Mucosa of rectum (tissue), 2 donors: ENCODE data around the gene SMIM35.

Experiments
- H3K27ac ChIP-seq, 2 donors: one replicate each; pipeline ENCODE4 v1.7.0; 2013; ENCODE audit warnings: inconsistent platforms in 2 of 2, low read depth in 2 of 2, low read length in 2 of 2
- H3K27me3 ChIP-seq, 2 donors: one replicate each; pipeline ENCODE4 v1.7.0; 2013; ENCODE audit warnings: low read length in 2 of 2; ENCODE audit not compliant: control insufficient read depth in 2 of 2, insufficient read depth in 2 of 2
- H3K36me3 ChIP-seq, 2 donors: one replicate each; pipeline ENCODE4 v1.7.0; 2013; ENCODE audit warnings: low read length in 2 of 2; ENCODE audit not compliant: control insufficient read depth in 2 of 2, insufficient read depth in 2 of 2
- H3K4me1 ChIP-seq, 2 donors: one replicate each; pipeline ENCODE4 v1.7.0; 2013; ENCODE audit warnings: low read length in 2 of 2, mild to moderate bottlenecking in 1 of 2; ENCODE audit not compliant: control insufficient read depth in 2 of 2, insufficient read depth in 2 of 2
- H3K4me3 ChIP-seq, 2 donors: one replicate each; pipeline ENCODE4 v1.7.0; 2013; ENCODE audit warnings: low read length in 2 of 2
- H3K9ac ChIP-seq, 2 donors: one replicate each; pipeline ENCODE4 v1.7.0; 2013; ENCODE audit warnings: low read length in 2 of 2, low read depth in 1 of 2, mild to moderate bottlenecking in 1 of 2
- H3K9me3 ChIP-seq, 2 donors: one replicate each; pipeline ENCODE4 v1.7.0; 2013; ENCODE audit warnings: low read length in 2 of 2; ENCODE audit not compliant: control insufficient read depth in 2 of 2
- donor health status: healthy.
- donor health status: Normal muscosa, but diverticular disease.

Gene SMIM35

GRCh38 chr11:118005224-118006152 is 81.3 kb downstream of the SMIM35 start:
- H3K27me3 ChIP-seq: no peaks in the 10 kb centered on the region
- H3K4me3 ChIP-seq: no peak overlapping the region
- peak overlapping the region; percentile 13 to 20 for H3K27ac ChIP-seq
- H3K9ac ChIP-seq: no peak overlapping the region
- no peaks in the 10 kb centered on the region for H3K36me3 ChIP-seq
- peaks cover 18 to 37% of the 10 kb centered on the region in 2 donors for H3K4me1 ChIP-seq
- peaks cover 2 to 4% of the 10 kb centered on the region in 2 donors for H3K9me3 ChIP-seq

GRCh38 chr11:118004543-118005223 is 82.1 kb downstream of the SMIM35 start:
- H3K4me3 ChIP-seq: no peak overlapping the region
- peak overlapping the region; percentile 43 to 88 for H3K27ac ChIP-seq
- H3K27me3 ChIP-seq: no peaks in the 10 kb centered on the region
- H3K36me3 ChIP-seq: no peaks in the 10 kb centered on the region
- peaks cover 17 to 41% of the 10 kb centered on the region in 2 donors for H3K4me1 ChIP-seq
- H3K9ac ChIP-seq: no peak overlapping the region
- peaks cover 2 to 4% of the 10 kb centered on the region in 2 donors for H3K9me3 ChIP-seq

DNA sequence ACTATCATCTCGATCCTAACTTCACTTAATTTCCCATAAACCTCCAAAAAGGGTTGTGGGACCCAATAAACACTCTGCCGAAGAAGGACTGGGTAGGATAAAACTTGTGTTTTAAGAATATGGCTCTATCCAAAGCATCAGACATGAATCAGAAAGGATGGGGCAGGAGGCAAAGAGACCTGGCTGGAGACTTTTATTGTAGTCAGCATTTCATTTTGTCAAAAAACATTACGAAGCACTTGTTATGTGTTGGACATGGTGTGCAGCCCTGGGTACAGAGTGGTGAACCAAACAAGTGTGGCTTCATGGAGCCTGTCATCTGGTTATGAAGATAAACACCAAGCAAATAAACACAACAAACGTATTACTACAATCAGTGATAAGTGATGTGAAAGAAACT is 83.3 kb downstream of the SMIM35 start:
- Histone ChIP-seq H3K4me3 (no peak overlapping the region), H3K27ac (peak overlapping the region; percentile 43 to 88), H3K9ac (no peak overlapping the region), H3K4me1 (peaks cover 17 to 44% of the 10 kb centered on the region in 2 donors), H3K27me3 (no peaks in the 10 kb centered on the region), H3K36me3 (peaks cover 0 to 6% of the 10 kb centered on the region in 2 donors), H3K9me3 (peaks cover 2 to 4% of the 10 kb centered on the region in 2 donors)

DNA sequence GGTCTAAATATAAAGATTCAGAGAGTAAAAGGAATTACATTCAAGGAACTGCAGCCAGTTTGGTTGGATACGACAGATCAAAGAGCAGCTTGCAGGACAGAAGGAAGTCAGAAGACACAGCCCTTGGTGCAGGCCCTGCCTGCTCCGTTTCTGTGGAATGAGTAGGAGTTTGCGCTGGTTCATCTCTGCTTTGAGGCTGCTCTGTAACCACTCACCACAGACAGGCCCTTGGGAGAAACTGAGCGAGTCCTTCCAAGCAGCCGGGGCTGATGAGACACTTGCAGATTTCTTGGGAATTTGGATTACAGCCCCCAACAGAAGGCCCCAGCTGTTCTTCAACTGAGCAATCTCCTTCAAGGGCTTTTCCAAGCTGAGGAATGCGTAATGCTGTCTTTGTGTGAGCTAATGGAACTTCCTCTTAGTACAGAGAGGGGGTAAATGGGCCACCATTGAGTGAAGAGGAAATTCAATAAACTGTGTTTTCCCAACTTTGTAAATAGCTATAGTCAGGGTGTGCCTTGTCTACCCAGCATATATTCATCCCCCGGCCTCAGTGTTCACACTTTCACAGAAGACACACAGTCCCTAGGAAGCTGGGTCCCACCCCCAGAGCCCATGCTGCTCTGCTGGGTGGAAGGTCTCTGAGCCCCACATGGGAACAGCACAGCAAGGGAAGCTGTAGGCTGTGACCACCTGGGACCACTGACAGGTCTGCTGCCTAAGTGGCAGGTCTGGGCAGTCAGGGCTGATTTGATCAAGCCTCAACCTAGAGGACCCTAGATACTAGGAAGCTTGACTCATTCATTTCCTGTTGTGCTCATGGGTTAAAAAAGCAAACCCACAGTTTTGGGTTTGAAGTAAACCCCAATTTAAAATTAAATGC is 84.0 kb downstream of the SMIM35 start:
- Histone ChIP-seq H3K4me1 (peaks cover 17 to 41% of the 10 kb centered on the region in 2 donors), H3K27ac (peak overlapping the region; percentile 76 to 88), H3K36me3 (peaks cover 0 to 6% of the 10 kb centered on the region in 2 donors), H3K4me3 (no peak overlapping the region), H3K9ac (peak overlapping the region; percentile 10 to 20), H3K9me3 (peaks cover 2 to 4% of the 10 kb centered on the region in 2 donors), H3K27me3 (no peaks in the 10 kb centered on the region)

DNA sequence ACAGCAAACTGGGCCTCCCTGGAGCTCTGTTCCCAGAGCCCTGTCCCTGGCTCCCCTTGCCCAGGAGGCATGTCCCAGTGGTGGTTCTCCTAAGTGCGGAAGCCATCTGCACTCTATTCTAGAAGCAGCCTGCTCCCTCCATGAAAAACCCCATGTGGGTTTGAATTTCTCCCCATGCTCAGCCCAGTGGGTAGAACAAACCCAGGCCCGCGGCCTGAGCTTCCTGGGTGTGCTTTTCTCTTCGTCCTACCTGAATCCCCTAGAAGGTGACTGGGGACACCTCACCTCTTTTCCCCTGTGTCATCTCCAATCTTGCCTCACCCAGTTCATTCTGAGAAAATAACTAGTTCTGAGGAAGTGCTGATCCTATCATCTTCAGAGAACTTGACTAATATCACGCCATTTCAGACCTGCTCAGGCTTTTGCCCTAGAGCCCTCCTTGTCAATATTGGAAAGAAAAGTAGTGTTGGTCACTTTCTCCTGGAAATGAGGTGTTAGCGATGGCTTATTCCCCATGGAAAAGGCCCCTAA is 84.7 kb downstream of the SMIM35 start:
- Histone ChIP-seq H3K9ac (peak overlapping the region in 1 of 2 donors; percentile 10), H3K27ac (peak overlapping the region; percentile 76 to 88), H3K9me3 (peaks cover 2 to 4% of the 10 kb centered on the region in 2 donors), H3K36me3 (peaks cover 0 to 6% of the 10 kb centered on the region in 2 donors), H3K4me1 (peaks cover 16 to 37% of the 10 kb centered on the region in 2 donors), H3K4me3 (no peak overlapping the region), H3K27me3 (no peaks in the 10 kb centered on the region)

- H3K4me1 ChIP-seq: peaks cover 14 to 32% of the 10 kb centered on the region in 2 donors
- no peak overlapping the region for H3K9ac ChIP-seq
- no peak overlapping the region for H3K4me3 ChIP-seq
- peaks cover 2 to 4% of the 10 kb centered on the region in 2 donors for H3K9me3 ChIP-seq
- no peaks in the 10 kb centered on the region for H3K27me3 ChIP-seq
- peak overlapping the region; percentile 76 to 88 for H3K27ac ChIP-seq
- H3K36me3 ChIP-seq: peaks cover 0 to 6% of the 10 kb centered on the region in 2 donors
Measured at GRCh38 chr11:118001494-118001971, 85.2 kb downstream of the SMIM35 start.

DNA sequence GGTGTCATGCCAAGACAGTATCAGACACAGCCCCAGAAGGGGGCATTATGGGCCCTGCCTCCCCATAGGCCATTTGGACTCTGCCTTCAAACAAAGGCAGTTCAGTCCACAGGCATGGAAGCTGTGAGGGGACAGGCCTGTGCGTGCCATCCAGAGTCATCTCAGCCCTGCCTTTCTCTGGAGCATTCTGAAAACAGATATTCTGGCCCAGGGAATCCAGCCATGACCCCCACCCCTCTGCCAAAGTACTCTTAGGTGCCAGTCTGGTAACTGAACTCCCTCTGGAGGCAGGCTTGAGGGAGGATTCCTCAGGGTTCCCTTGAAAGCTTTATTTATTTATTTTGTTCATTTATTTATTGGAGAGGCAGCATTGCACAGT is 85.9 kb downstream of the SMIM35 start:
- H3K4me3 ChIP-seq: no peak overlapping the region
- peak overlapping the region in 1 of 2 donors; percentile 21 for H3K27ac ChIP-seq
- peaks cover 0 to 8% of the 10 kb centered on the region in 2 donors for H3K36me3 ChIP-seq
- no peak overlapping the region for H3K9ac ChIP-seq
- peaks cover 14 to 28% of the 10 kb centered on the region in 2 donors for H3K4me1 ChIP-seq
- no peaks in the 10 kb centered on the region for H3K27me3 ChIP-seq
- peaks cover 2 to 4% of the 10 kb centered on the region in 2 donors for H3K9me3 ChIP-seq

DNA sequence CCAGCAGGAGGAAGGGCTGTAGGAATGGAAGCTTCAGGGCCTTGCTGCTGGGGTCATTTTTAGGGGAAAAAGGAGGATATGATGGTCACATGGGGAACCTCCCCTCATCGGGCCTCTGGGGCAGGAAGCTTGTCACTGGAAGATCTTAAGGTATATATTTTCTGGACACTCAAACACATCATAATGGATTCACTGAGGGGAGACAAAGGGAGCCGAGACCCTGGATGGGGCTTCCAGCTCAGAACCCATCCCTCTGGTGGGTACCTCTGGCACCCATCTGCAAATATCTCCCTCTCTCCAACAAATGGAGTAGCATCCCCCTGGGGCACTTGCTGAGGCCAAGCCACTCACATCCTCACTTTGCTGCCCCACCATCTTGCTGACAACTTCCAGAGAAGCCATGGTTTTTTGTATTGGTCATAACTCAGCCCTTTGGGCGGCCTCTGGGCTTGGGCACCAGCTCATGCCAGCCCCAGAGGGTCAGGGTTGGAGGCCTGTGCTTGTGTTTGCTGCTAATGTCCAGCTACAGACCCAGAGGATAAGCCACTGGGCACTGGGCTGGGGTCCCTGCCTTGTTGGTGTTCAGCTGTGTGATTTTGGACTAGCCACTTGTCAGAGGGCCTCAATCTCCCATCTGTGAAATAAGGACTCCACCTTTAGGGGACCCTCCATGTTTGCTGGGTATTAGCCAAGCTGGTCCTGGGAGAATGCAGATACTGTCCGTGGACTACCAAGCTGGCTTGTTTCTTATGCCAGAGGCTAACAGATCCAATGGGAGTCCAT is 86.5 kb downstream of the SMIM35 start:
- Histone ChIP-seq H3K27me3 (no peaks in the 10 kb centered on the region), H3K36me3 (peaks cover 0 to 14% of the 10 kb centered on the region in 2 donors), H3K9ac (no peak overlapping the region), H3K27ac (no peak overlapping the region), H3K4me1 (peaks cover 10 to 28% of the 10 kb centered on the region in 2 donors), H3K4me3 (no peak overlapping the region), H3K9me3 (peaks cover 2 to 4% of the 10 kb centered on the region in 2 donors)
